Loucy (cell line): ENCODE results near the gene DNAL4.

ENCODE experiments used
- H2AFZ ChIP-seq: fragments of 200-600 bp; sonication (generic); 2 replicates; pipeline ENCODE4 v1.6.0; 2016; ENCODE audit warnings: antibody characterized with exemption, mild to moderate bottlenecking, low read length, moderate library complexity
- H3F3A ChIP-seq: fragments of 200-600 bp; 2 replicates; pipeline ENCODE4 v1.6.0; 2016; ENCODE audit warnings: antibody characterized with exemption, low read depth, mild to moderate bottlenecking
- H3K27me3 ChIP-seq: fragments of 200-600 bp; sonication (generic); 2 replicates; pipeline ENCODE4 v1.6.1; 2014; ENCODE audit warnings: low read length, mild to moderate bottlenecking; ENCODE audit not compliant: insufficient read depth, poor library complexity, severe bottlenecking
- H3K36me3 ChIP-seq: fragments of 200-600 bp; sonication (generic); 2 replicates; pipeline ENCODE4 v1.6.1; 2016; ENCODE audit warnings: low read length; ENCODE audit not compliant: insufficient read depth
- H3K4me1 ChIP-seq: fragments of 200-600 bp; sonication (generic); 2 replicates; pipeline ENCODE4 v1.5.1; 2014; ENCODE audit warnings: low read length, mild to moderate bottlenecking; ENCODE audit not compliant: insufficient read depth, poor library complexity, severe bottlenecking
- H3K4me2 ChIP-seq: fragments of 200-600 bp; sonication (generic); 2 replicates; pipeline ENCODE4 v1.6.0; 2014; ENCODE audit warnings: antibody characterized with exemption, low read length, low read depth, mild to moderate bottlenecking; ENCODE audit not compliant: poor library complexity, severe bottlenecking
- H3K4me3 ChIP-seq: fragments of 200-600 bp; sonication (generic); 2 replicates; pipeline ENCODE4 v1.5.1; 2014; ENCODE audit warnings: low read length, mild to moderate bottlenecking, mixed read lengths; ENCODE audit not compliant: poor library complexity, severe bottlenecking
- H3K79me2 ChIP-seq: fragments of 200-600 bp; sonication (generic); 2 replicates; pipeline ENCODE4 v1.6.1; 2014; ENCODE audit warnings: low read length; ENCODE audit not compliant: insufficient read depth
- H3K9ac ChIP-seq: fragments of 200-600 bp; sonication (generic); 2 replicates; pipeline ENCODE4 v1.6.0; 2014; ENCODE audit warnings: mild to moderate bottlenecking, low read depth, low read length, moderate library complexity; ENCODE audit not compliant: poor library complexity, severe bottlenecking
- H3K9me2 ChIP-seq: fragments of 200-600 bp; sonication (generic); replicated peaks from 2 replicates; pipeline ENCODE4 v1.6.1; 2016; ENCODE audit warnings: low read depth, low read length, mixed read lengths
- H3K9me3 ChIP-seq: fragments of 200-600 bp; sonication (generic); 2 replicates; pipeline ENCODE4 v1.6.1; 2014; ENCODE audit warnings: mild to moderate bottlenecking, antibody characterized with exemption, low read length, low read depth; ENCODE audit not compliant: insufficient read depth
- H4K20me1 ChIP-seq: fragments of 200-600 bp; sonication (generic); 2 replicates; pipeline ENCODE4 v1.6.0; 2014; ENCODE audit warnings: antibody characterized with exemption, low read length, mild to moderate bottlenecking; ENCODE audit not compliant: insufficient read depth, poor library complexity, severe bottlenecking
- CTCF ChIP-seq: fragments of 200-600 bp; sonication (generic); conservative IDR thresholded peaks from 2 replicates; pipeline ENCODE4 v1.5.1; 2014; ENCODE audit warnings: mild to moderate bottlenecking, antibody characterized with exemption, low read length
- EZH2phosphoT487 ChIP-seq: fragments of 200-600 bp; IDR thresholded peaks from 2 replicates; pipeline ENCODE4 v1.6.1; 2018; ENCODE audit warnings: antibody characterized with exemption, mild to moderate bottlenecking, moderate library complexity, borderline replicate concordance

The DNAL4 gene

GRCh38 chr22:38733329-38733723 lies 60.6 kb downstream of the DNAL4 start:
- no peaks in the 10 kb centered on the region for H3K4me1 ChIP-seq
- H4K20me1 ChIP-seq, result peaks cover 3% of the 10 kb centered on the region
- no peaks in the 10 kb centered on the region for H3K79me2 ChIP-seq
- H3K4me2 ChIP-seq, result no peak overlapping the region
- no peak overlapping the region for H3K4me3 ChIP-seq
- H3K9ac ChIP-seq, result no peak overlapping the region
- H3F3A ChIP-seq, result no peaks in the 10 kb centered on the region
- H3K36me3 ChIP-seq, result peaks cover 82% of the 10 kb centered on the region; the same call in 1 of the 2 replicates
- no peak overlapping the region for H2AFZ ChIP-seq
- no peaks in the 10 kb centered on the region for H3K9me3 ChIP-seq
- no peak for TF ChIP-seq EZH2phosphoT487
- peak; percentile 90 for TF ChIP-seq CTCF
- H3K9me2 ChIP-seq, result no peaks in the 10 kb centered on the region
- H3K27me3 ChIP-seq, result no peaks in the 10 kb centered on the region

- no peak overlapping the region for H3K4me2 ChIP-seq
- TF ChIP-seq EZH2phosphoT487, result no peak
- no peak for TF ChIP-seq CTCF
These were observed 61.6 kb downstream of the DNAL4 start for GRCh38 chr22:38732251-38732815.

GRCh38 chr22:38731703-38732161 lies 62.2 kb downstream of the DNAL4 start:
- Histone ChIP-seq H3K9ac (no peak overlapping the region), H3K27me3 (no peaks in the 10 kb centered on the region), H3K9me2 (no peaks in the 10 kb centered on the region), H4K20me1 (peaks cover 3% of the 10 kb centered on the region), H3K79me2 (no peaks in the 10 kb centered on the region), H3K9me3 (no peaks in the 10 kb centered on the region), H3K4me3 (no peak overlapping the region), H3K4me2 (no peak overlapping the region), H3K4me1 (no peaks in the 10 kb centered on the region), H3K36me3 (peaks cover 82% of the 10 kb centered on the region; the same call in 1 of the 2 replicates), H2AFZ (no peak overlapping the region), H3F3A (no peaks in the 10 kb centered on the region)
- TF ChIP-seq CTCF, result no peak
- TF ChIP-seq EZH2phosphoT487, result no peak

More at GRCh38 chr22:38732251-38732815, 61.6 kb downstream of the DNAL4 start:
- H3K4me1 ChIP-seq, result no peaks in the 10 kb centered on the region
- H3K36me3 ChIP-seq, result peaks cover 82% of the 10 kb centered on the region; the same call in 1 of the 2 replicates
- no peaks in the 10 kb centered on the region for H3K9me2 ChIP-seq
- H2AFZ ChIP-seq, result no peak overlapping the region
- H3K4me3 ChIP-seq, result no peak overlapping the region
- H3K9ac ChIP-seq, result no peak overlapping the region
- H4K20me1 ChIP-seq, result peaks cover 3% of the 10 kb centered on the region
- no peaks in the 10 kb centered on the region for H3K9me3 ChIP-seq
- H3K79me2 ChIP-seq, result no peaks in the 10 kb centered on the region
- no peaks in the 10 kb centered on the region for H3K27me3 ChIP-seq
- H3F3A ChIP-seq, result no peaks in the 10 kb centered on the region
